Stimulated activated naive CD8-positive, alpha-beta T cell treated with anti-CD3 and anti-CD28 coated beads, Interleukin-15, Interleukin-2, amounts not matched to agents 100 U/mL and 50 U/mL, for 24 hours (primary cell): ENCODE results near the gene RBMS3.

ENCODE experiments used
- ATAC-seq: fragments of 150-1000 bp; cut with Tn5 transposase; one replicate; pipeline ENCODE4 v1.10.0; 2021
- DNase-seq: peaks from one replicate; pipeline ENCODE4 v3.0.0; 2021

The RBMS3 gene

GRCh38 chr3:29721789-29722188 is 440.9 kb downstream of the RBMS3 start:
- no peak for DNase-seq

GRCh38 chr3:29731050-29731449 is 450.2 kb downstream of the RBMS3 start:
- DNase-seq (no peak), ATAC-seq (no peak)

More at GRCh38 chr3:29721789-29722188, 440.9 kb downstream of the RBMS3 start:
- no peak for ATAC-seq

- DNase-seq (no peak), ATAC-seq (no peak)
These were observed 460.4 kb downstream of the RBMS3 start for GRCh38 chr3:29741231-29741630.

- no peak for DNase-seq
- ATAC-seq = no peak
These were observed 464.5 kb downstream of the RBMS3 start for GRCh38 chr3:29745232-29745870.

GRCh38 chr3:29746163-29746760 is 465.4 kb downstream of the RBMS3 start:
- DNase-seq (no peak), ATAC-seq (no peak)

- ATAC-seq = no peak
These were observed 467.1 kb downstream of the RBMS3 start for GRCh38 chr3:29747991-29748390.

GRCh38 chr3:29751647-29752314 is 470.9 kb downstream of the RBMS3 start:
- no peak for ATAC-seq
- DNase-seq = no peak

More at GRCh38 chr3:29747991-29748390, 467.1 kb downstream of the RBMS3 start:
- DNase-seq = no peak

GRCh38 chr3:29754346-29754745 is 473.5 kb downstream of the RBMS3 start:
- DNase-seq (no peak), ATAC-seq (no peak)

GRCh38 chr3:29755416-29755815 is 474.5 kb downstream of the RBMS3 start:
- DNase-seq (no peak), ATAC-seq (no peak)

GRCh38 chr3:29757054-29757777 is 476.3 kb downstream of the RBMS3 start:
- ATAC-seq = no peak
- DNase-seq = no peak

- ATAC-seq = no peak
- DNase-seq = no peak
These were observed 477.2 kb downstream of the RBMS3 start for GRCh38 chr3:29758108-29758433.

- ATAC-seq = no peak
- no peak for DNase-seq
These were observed 477.8 kb downstream of the RBMS3 start for GRCh38 chr3:29758434-29759322.

- ATAC-seq (no peak), DNase-seq (no peak)
These were observed 478.7 kb downstream of the RBMS3 start for GRCh38 chr3:29759411-29760225.

- ATAC-seq (no peak), DNase-seq (no peak)
These were observed 479.4 kb downstream of the RBMS3 start for GRCh38 chr3:29760226-29760685.

GRCh38 chr3:29761517-29761916 is 480.6 kb downstream of the RBMS3 start:
- DNase-seq (no peak), ATAC-seq (no peak)

GRCh38 chr3:29763115-29763514 is 482.2 kb downstream of the RBMS3 start:
- no peak for DNase-seq
- no peak for ATAC-seq

GRCh38 chr3:29764041-29764440 is 483.2 kb downstream of the RBMS3 start:
- ATAC-seq = no peak
- no peak for DNase-seq

- DNase-seq (no peak), ATAC-seq (no peak)
These were observed 483.9 kb downstream of the RBMS3 start for GRCh38 chr3:29764603-29765254.

- ATAC-seq = no peak
- DNase-seq = no peak
These were observed 490.7 kb downstream of the RBMS3 start for GRCh38 chr3:29771602-29772001.

GRCh38 chr3:29772436-29772835 is 491.6 kb downstream of the RBMS3 start:
- DNase-seq = no peak
- ATAC-seq = no peak
